OCI-M1 (cell line): ENCODE results near the gene KDR.

Source experiments
- DNase-seq: peaks from one replicate; lab custom pipeline; 2025; lab: John Stamatoyannopoulos, UW

Gene KDR

DNA sequence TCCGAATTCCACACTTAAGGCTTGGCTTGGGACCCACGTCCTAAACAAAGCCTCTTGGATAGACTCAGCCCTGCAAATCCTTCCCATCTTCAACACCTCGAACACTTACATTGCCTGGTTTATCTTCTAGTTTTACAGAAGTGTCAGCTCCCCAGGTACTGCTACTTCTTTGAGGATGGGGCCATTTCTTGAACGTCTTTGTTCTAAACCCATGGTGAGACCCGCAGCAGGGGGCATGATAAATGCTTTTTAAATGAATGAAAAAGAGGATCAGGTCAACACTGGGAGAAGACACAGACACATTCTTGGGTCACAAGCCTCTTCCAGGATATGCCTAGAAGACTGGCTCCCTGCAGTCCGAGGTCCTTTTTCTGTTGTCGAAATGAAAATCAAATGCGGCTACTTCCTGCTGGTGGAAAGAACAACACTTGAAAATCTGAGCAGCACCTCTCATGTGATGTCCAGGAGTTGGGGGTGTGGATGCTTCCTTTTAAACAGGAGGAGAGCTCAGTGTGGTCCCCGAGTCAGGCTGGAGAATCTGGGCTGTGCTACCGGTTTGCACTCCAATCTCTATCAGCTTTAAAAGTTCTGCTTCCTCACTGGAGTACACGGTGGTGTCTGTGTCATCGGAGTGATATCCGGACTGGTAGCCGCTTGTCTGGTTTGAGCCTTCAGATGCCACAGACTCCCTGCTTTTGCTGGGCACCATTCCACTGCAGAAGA lies 45.8 kb downstream of the KDR start:
- no peak for DNase-seq

DNA sequence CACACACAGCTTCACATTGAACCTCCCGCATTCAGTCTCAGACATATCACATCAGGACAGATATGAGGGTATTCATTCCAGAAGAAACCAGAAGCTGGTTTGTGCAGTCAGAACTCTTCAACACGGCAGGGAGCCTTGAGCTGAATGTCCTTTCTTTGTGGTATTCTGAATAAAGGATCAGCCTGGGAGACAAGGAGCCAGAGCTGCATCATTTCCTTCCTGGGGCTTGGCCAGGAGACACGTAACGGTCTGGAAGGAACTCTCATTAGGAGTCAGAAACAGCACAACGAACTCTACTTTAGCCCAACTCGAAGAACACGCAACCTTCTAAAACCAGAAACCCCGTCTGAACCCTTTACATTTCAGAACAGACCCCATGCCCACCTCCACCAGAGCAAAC lies 46.4 kb downstream of the KDR start:
- no peak for DNase-seq

DNA sequence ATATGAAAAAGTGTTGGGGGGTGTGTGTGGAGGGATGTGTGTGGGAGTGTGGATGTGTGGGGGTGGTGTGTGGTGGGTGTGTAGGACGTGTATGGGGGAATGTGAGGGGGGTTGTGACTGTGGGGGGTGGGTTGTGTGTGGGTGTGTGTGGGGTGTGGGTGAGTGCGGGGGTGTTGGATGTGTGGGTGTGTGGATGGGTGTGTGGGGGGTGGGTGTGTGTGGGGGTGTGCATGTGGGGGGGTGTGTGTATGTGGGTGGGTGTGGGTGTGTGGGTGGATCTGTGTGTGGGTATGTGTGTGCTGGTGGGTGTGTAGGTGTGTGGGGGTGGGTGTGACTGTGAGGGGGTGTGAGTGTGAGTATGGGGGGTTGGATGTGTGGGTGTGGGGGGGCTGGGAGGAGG lies 47.8 kb downstream of the KDR start:
- no peak for DNase-seq

DNA sequence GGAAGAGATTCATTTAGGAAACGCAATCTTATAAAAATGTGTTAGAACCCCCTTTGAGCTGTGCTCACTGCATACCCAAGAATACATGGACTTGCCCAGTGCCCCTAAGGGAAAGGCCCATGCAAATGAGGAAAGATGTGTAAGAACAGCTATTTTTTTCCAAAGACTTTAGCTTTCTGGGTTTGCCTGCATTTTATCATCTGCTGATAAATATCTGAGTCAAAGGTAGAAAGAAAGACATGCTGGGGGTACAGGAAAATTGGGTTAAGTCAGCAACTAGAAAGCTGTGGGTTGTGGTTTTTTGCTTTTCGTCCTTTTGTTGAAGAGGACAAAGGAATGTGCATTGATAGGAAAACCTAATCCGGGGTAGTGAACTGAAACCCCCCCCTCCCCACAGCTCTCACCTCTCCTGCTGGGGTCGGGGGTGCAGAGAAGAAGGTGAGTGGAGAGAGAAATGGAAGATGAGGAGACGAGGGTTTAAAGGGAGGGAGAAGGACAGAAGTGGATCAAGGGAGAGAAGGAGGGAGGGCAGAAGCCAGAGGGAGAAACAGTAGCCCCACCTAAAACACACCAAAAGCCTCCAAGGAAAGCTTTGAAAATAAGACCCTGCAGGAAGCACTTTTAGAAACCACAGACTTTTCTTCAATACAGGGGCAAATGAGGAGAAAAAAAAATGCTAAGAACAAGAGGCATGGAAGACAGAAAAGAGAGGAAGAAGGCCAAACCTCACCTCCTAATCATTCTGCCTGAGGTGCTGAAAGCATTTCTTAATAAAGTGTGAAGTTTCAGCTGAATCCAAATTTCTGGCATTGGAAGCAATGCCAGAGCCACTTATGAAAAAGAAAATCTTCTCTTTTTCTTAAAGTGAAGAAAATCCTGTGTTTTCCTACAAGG lies 49.3 kb downstream of the KDR start:
- no peak for DNase-seq

DNA sequence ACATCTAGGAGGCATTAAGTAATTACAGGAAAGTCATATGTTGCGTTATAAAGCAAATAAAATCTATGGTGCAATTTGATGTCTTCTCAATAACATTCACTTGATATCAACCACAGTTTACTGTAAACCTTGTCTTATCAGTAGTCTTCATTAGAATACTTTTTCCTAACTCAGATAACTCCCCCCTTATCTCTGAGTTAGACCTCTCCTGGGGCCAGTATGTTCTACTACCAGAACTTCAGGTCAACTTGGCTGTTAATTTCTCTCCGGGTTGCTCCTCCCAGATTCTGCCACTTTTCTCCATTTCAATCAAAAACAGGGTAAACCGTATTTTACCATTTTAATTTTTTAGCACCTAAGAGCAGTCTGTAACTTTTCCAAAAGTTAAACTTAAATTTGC lies 50.0 kb downstream of the KDR start:
- DNase-seq, result no peak

DNA sequence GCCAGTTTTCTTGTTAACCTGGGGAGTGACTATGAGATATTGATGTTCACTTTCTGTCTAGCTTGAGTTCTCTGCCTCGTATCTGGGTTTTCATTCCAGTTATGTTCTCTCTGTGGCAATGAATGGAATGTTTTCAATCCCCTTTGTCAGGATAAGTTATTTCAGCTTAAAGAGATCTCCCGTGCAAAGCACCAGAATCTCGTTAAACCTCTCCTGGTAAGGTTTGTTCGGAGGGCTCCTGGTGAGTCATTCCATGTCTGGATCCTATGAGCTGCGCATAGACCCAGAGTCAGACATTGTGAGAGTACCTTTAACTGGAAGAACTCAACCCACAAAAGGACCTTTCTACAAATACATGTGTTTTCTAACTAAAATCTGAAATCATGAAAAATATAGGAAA lies 51.0 kb downstream of the KDR start:
- no peak for DNase-seq

DNA sequence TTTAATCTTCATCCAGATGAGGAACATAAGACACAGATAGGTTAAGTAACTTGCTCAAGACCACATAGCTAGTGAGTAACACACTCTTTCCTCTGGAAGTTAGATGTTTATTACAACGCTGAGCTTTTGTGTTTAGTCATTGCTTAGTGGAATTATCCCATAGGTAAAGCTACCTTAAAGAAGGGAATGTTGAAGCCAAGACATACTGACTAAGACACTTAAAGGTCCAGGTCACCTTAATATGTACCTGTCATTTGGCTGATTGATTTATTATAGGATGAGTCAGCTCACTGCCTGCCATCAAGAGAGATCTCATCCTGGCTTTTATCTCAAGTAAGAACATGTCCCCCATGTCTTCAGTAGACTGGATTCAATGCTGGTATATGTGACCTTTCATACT lies 53.4 kb downstream of the KDR start:
- DNase-seq, result no peak

DNA sequence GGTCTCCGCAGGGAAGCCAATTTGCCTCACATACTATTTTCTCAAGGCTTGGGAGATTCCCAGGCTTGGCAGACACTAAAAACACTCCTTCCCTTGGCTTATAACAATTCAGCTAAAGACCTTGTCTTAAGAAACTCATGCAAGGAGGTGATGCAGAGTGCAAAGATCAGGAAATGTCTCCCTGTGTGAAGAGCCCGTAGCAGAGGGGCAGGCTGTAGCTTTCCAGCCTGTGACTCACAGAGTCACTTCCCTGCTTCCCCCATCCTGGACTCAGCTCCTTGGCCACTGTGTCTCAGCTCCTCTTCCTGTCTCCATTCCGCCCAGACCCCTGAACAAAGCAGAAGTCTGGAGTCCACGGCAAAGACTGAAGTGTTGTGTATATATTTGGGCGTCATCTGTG lies 56.1 kb downstream of the KDR start:
- DNase-seq, result no peak

DNA sequence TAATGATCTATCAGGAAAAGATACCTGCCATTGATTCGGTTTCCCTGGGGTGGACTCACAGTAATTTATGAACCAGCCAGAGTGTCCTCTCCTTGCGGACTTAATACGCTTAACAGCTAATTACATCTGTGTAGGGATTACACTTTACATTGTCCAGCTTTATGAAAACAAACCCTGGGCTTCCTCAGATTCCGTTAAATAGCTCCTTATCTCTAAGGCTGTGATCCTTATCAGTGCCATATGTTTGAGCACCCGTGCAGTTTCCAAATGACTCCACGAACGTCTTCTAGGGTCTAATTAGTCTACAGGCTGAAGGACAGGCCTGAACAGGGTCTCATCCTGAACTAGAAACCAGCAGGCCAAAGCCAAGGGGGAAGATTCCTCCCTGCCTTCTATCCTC lies 56.9 kb downstream of the KDR start:
- DNase-seq, result no peak

DNA sequence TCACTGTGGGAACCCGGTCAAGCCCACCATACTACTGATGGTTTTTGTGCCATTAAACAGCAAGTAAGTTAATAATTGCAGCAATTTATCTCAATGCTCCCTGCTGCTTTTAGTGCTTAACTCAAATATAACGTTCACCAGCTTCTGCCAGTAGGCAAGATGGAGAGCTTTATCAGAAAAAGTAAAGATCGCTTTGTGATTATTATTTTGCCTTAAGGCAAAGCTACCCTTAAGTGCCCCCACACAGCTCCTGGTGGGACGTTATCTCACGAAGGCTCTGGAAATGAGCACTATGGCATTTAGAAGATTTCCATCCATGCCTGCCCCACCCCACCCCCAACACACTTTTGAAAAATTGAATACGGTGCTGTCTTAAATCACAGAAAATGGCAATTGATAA lies 59.4 kb downstream of the KDR start:
- no peak for DNase-seq

DNA sequence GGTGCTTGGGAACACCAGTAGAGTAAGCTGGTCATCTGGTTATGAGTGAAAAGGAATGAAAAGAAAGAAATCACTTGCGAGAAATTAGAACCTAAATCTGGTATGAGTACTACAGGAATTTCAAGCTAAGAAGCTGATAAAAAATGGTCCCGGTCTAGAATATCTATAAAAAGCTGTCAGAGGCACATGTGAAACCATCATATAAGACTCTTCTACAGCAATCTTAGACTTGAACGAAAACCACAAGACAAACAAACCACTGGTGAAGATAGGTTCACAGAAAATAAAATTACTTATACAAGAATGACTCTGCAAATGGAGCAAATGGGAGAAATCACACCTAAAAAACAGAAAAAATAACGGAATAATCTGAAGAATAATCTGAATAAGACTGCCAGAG lies 69.9 kb downstream of the KDR start:
- DNase-seq, result no peak

DNA sequence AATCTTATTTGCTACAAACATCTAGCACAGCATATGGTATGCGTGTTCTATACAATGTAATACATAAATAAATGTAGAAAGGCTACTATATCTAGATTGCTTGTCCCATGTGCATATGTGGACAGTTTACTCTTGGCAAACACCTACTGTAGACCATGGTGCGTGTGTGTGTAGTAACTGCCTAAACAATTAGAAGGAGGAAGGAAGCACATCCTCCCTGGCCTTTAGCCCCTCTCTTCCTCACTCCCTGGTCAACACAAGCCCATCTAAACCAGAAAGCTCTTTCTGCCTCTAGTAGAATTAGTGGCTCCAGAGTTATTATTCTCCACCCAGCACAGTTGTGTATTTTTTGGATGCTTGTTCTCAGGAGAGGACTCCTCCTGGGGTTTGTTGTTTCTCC lies 73.9 kb downstream of the KDR start:
- no peak for DNase-seq

DNA sequence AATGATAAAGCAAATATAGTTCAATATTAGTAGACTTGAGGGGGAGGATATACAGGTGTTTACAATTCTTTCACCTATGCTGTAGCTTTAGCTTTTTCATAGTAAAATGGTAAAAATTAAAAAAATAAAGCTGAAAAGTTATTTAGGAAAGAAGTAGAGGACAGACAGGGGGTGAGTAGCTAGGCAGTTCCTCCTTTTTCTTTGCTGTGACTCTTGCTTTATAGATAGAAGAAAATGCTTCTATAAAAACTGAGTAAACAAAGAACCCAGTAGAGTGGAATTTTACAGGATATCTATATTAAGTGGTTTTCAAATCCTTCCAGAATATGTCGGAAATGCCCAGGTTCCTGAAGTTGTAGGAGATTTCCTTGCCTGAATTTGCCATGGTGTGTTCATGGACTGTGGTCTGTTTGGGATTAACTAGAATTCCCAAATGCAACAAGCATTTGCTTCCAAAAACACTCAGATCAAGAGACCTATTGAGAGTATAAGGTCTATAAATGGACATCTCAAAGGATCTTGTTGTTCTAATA lies 74.9 kb downstream of the KDR start:
- no peak for DNase-seq

DNA sequence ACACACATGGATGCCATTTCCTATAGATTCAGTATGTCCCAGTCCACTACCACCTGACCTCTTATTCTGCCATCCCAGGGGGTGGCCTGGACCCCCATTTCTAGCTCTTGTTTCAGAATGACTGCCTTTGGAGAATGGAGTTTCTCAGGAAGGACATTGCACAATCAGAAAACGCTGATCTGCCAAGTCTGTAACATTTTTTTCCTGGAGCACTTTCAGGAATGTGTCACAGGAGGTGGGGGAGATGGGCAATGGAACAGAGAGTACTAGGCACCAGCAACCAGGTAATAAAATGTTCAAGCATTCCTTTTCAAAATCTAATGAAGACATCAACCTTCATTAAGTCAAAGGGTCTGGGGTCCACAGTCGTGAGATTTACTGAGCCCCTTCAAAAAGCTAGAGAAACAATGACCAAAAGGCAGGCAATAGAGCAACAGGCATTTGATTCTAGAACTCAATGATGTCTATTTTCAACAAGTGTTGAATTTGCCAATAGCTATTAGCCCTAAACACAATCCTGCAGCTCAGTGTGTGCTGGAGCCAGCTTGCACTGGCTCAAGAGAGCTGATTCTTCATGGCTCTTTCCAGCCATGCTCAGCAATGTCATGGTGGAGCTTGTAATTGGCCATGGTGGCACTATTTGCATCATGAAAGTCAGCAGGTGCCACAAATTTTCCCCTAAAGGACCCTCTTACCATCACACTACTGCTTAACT lies 87.1 kb downstream of the KDR start:
- no peak for DNase-seq

DNA sequence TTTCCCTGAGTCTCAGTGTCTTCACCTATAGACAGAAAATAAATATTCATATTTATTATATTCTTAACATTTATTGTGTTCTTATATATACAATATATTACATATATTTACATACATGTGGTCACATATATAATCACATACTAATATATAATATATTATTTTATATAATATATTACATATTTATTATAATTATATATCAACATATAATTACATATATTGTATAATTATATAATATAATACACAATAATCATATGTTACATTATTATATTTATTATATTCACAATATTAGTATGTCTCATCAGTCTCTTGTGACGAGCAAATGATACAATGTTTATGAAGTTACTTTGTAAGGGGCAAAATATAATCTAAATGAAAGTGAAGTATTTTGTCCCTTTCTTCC lies 87.7 kb downstream of the KDR start:
- no peak for DNase-seq

DNA sequence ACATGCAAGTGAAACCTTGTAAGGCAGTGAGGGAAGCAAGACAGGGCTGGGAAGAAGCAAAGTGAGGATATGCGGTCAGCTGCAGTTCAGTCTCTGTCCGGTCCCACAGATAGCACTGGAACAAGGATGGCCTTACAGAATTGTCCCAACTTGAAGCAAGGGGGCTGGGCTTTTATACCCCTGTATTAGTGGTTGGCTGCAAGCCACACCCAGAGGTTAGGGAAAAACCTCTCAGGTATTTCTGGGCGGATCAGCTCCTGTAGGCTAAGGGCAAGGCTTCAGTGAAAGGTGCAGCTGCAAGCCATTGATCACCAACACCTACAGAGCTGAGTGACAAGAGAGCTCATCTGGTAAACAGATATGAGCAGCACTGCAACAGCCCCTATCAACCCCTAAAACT lies 89.0 kb downstream of the KDR start:
- no peak for DNase-seq

DNA sequence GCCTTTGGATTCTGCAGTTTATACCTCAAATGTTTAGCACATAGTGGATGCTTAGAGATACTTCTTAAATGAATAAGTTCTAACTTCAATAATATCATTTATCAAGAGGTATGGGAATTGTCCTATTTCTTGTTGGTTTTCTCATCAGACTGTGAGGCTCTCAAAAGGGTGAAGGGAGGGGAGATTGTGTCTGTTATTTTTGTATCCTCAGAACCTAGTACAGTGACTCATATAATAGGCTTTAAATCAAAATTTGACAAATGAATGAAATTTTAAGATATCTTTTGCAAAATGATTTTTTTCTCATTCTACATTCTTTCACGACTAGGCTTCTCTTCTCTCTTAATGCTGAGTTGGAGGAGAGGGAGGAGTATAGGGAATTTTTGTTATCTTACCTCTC lies 89.5 kb downstream of the KDR start:
- DNase-seq, result no peak

DNA sequence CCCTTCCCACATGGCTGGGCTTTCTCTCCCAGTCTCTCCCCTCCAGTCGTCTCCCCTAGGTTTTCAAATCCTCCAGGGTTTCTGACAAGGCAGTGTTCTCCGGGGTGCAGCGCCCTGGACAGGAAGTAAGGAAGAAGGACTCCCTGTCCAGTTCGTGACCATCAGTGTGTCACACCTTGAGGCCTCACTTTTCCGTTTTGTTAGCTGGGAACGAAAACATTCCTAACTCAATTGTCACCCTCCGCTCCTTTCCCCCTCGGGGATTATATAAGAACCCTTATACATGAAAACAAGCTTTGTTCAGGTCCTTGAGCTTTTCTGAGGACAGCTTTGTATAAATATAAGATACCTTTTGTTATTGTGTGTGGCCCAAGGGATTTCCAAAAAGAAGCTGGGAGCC lies 92.1 kb downstream of the KDR start:
- no peak for DNase-seq

DNA sequence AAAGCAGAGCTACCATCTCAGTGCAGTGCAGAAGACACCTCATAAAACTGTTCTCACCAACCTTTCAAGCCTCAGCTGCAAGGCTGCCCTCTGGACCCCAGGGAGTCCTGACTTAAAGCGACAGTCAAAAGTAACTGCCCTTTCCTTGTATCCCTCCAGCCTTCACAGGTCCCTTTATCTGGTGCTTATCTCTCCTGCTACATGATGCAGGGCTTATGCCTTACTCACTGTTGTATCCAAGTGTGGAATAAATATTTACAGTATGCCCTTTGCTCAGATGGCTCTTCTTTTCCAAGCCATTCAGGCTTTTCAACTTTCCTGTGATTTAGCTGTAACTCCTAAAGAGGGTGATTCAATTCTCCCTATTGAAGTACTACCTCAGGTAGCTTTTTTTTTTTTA lies 92.6 kb downstream of the KDR start:
- DNase-seq, result no peak

DNA sequence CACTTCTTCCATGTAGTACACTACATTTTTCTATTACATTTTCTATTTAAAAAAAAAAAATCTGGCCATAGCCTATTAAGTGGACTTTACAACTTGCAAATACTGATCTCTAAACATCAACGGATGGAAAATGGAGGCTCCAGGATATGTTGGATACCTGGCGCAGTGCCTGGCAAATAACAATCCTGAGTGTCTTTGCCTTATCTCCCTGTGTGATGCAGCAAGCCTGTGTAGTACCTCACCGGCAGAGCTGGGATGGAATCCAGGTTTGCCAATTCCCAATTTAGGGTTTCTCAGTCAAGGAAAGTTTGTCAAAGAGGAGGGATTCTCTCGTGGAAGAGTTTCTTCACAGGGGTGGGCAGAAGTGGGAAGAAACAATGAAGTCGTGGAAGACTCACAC lies 93.2 kb downstream of the KDR start:
- DNase-seq, result no peak

DNA sequence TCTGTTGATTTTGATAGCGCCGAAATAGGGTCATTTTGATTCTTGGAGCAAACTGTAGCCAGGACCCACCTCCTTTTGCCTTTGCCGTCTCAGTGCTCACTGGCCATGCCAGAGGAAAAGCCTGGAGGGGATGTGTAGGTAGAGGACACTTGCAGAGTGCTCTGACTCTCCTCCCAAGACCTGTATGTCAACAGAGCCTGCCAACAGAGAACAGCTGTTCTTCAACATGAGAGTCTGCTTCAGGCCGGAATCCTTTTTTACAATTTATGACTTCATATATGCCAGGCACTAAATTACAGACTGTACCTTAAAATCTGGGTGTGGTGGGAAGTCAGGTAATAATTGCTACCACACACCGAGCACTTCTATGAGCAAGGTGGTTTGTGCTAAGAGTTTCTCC lies 94.2 kb downstream of the KDR start:
- no peak for DNase-seq

DNA sequence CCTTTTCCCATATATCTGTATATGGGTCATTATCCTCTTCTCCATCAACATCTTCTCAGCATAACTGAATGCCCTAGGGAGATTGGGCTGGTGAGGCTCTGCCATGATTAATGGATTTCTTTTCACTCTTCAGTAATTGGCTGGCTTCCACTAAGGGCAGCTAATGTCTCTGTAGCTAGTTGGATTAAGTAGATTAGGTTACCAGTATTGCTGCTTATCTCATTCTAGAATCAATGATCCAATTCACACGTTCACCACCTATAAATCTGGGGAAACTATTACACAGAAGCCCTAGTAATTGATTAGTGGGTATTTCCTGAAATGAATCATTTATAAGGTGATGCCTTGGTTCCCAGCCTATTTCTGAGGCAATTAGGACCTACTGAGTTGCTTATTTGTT lies 94.8 kb downstream of the KDR start:
- DNase-seq, result no peak
